Central memory CD8-positive, alpha-beta T cell (primary cell): ENCODE data around the gene APOBEC3H.

ENCODE experiments used
- ATAC-seq: fragments of 150-1000 bp; cut with Tn5 transposase; replicated peaks from 2 replicates; pipeline ENCODE4 v1.10.0; 2022; ENCODE audit warnings: mild to moderate bottlenecking, moderate FRiP score, moderate number of reproducible peaks; ENCODE audit not compliant: poor library complexity, severe bottlenecking; ENCODE audit errors: extremely low read depth
- DNase-seq, 2 donors: peaks; one replicate each; pipeline ENCODE4 v3.0.0; 2021; ENCODE audit warnings: low spot score in 2 of 2
- H3K27ac Mint-ChIP-seq: one replicate; pipeline ENCODE4 v1.8.0; 2022; ENCODE audit warnings: low read depth, mild to moderate bottlenecking, moderate library complexity, mixed read lengths
- H3K27me3 Mint-ChIP-seq: one replicate; pipeline ENCODE4 v1.8.0; 2022; ENCODE audit warnings: mixed read lengths
- H3K36me3 Mint-ChIP-seq: one replicate; pipeline ENCODE4 v1.8.0; 2022; ENCODE audit warnings: mild to moderate bottlenecking, moderate library complexity, mixed read lengths; ENCODE audit not compliant: insufficient read depth
- H3K4me1 Mint-ChIP-seq: one replicate; pipeline ENCODE4 v1.8.0; 2022; ENCODE audit warnings: mixed read lengths
- H3K4me3 Mint-ChIP-seq: one replicate; pipeline ENCODE4 v1.8.0; 2022; ENCODE audit warnings: mild to moderate bottlenecking, moderate library complexity, mixed read lengths
- H3K9me3 Mint-ChIP-seq: one replicate; pipeline ENCODE4 v1.8.0; 2022; ENCODE audit warnings: mixed read lengths

APOBEC3H gene

GRCh38 chr22:39135092-39135896 is 38.2 kb downstream of the APOBEC3H start:
- ATAC-seq (peak; percentile 43), DNase-seq (no peak)
- Mint-ChIP-seq H3K27me3 (no peaks in the 10 kb centered on the region), H3K4me3 (no peak overlapping the region), H3K4me1 (peaks cover 5% of the 10 kb centered on the region), H3K9me3 (no peaks in the 10 kb centered on the region), H3K27ac (no peak overlapping the region), H3K36me3 (peaks cover 16% of the 10 kb centered on the region)

GRCh38 chr22:39136317-39136716 is 39.3 kb downstream of the APOBEC3H start:
- peaks cover 12% of the 10 kb centered on the region for H3K36me3 Mint-ChIP-seq
- H3K4me3 Mint-ChIP-seq: no peak overlapping the region
- no peak for DNase-seq
- H3K9me3 Mint-ChIP-seq: no peaks in the 10 kb centered on the region
- ATAC-seq: no peak
- H3K4me1 Mint-ChIP-seq: peaks cover 5% of the 10 kb centered on the region
- no peak overlapping the region for H3K27ac Mint-ChIP-seq
- H3K27me3 Mint-ChIP-seq: no peaks in the 10 kb centered on the region

DNA sequence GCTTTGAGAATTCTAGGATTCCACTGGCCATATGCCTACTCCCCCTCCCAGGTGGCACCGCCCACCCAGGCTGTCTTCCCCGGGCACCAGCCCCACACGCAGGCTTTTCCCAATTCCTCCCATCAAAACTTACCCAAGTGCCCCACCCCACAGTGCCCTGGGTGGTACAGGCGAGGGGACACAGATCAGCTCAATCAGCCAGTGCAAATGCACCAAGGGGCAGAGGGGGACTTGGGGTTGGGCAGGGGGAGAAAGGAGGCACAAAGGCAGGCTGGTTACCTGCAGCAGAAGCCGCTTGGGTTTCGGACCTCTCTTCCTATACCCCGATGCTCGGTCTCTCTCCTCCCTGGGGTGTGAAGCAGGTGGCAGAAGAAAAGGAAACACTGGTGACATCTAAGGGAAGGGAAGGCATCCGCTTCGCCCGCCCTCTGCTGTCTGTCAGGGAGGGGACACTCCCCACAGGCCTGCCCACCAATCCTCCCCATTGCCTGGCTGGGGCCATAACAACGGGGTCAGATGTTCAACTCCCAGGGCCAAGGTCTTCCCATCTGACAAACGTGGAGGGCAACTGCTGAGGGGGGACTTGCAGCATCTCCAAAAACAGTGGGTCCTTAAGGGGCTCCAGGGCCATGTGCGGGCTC is 41.4 kb downstream of the APOBEC3H start:
- Mint-ChIP-seq H3K36me3 (peaks cover 8% of the 10 kb centered on the region), H3K4me1 (peaks cover under 1% of the 10 kb centered on the region), H3K27ac (no peak overlapping the region), H3K4me3 (no peak overlapping the region), H3K9me3 (no peaks in the 10 kb centered on the region), H3K27me3 (no peaks in the 10 kb centered on the region)
- DNase-seq (no peak), ATAC-seq (no peak)

DNA sequence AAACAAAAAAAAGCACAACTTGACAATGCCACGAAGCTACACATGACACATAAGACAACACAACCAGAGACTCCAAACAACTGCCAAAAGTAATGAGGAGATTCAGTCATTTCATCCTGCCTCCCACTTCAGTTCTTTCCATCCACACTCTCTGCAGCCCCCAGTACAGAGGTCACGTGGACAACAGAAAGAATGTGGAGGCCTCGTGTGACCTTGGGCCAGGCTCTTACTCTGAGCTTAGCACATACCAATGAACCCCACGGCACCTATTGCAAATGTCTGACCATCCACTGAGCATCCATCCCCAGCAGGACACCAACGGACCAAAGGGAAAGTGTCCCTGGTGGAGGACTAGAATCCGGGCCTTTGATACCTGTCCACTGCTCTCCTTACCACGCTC is 42.9 kb downstream of the APOBEC3H start:
- peaks cover 14% of the 10 kb centered on the region for H3K36me3 Mint-ChIP-seq
- H3K9me3 Mint-ChIP-seq: no peaks in the 10 kb centered on the region
- peaks cover 13% of the 10 kb centered on the region for H3K4me1 Mint-ChIP-seq
- H3K4me3 Mint-ChIP-seq: no peak overlapping the region
- H3K27ac Mint-ChIP-seq: no peak overlapping the region
- ATAC-seq (no peak), DNase-seq (no peak)
- no peaks in the 10 kb centered on the region for H3K27me3 Mint-ChIP-seq

GRCh38 chr22:39142088-39142680 is 45.1 kb downstream of the APOBEC3H start:
- no peak for ATAC-seq
- Mint-ChIP-seq H3K27me3 (no peaks in the 10 kb centered on the region), H3K4me1 (peaks cover 24% of the 10 kb centered on the region), H3K36me3 (peaks cover 15% of the 10 kb centered on the region), H3K27ac (no peak overlapping the region), H3K9me3 (no peaks in the 10 kb centered on the region), H3K4me3 (no peak overlapping the region)
- DNase-seq: no peak

GRCh38 chr22:39144101-39144767 is 47.2 kb downstream of the APOBEC3H start:
- H3K4me3 Mint-ChIP-seq: peak overlapping the region; percentile 91
- no peaks in the 10 kb centered on the region for H3K9me3 Mint-ChIP-seq
- peak overlapping the region; percentile 94 for H3K27ac Mint-ChIP-seq
- peaks cover 33% of the 10 kb centered on the region for H3K4me1 Mint-ChIP-seq
- H3K36me3 Mint-ChIP-seq: peaks cover 15% of the 10 kb centered on the region
- DNase-seq (peak; percentile 27 to 49), ATAC-seq (peak; percentile 50)
- no peaks in the 10 kb centered on the region for H3K27me3 Mint-ChIP-seq

DNA sequence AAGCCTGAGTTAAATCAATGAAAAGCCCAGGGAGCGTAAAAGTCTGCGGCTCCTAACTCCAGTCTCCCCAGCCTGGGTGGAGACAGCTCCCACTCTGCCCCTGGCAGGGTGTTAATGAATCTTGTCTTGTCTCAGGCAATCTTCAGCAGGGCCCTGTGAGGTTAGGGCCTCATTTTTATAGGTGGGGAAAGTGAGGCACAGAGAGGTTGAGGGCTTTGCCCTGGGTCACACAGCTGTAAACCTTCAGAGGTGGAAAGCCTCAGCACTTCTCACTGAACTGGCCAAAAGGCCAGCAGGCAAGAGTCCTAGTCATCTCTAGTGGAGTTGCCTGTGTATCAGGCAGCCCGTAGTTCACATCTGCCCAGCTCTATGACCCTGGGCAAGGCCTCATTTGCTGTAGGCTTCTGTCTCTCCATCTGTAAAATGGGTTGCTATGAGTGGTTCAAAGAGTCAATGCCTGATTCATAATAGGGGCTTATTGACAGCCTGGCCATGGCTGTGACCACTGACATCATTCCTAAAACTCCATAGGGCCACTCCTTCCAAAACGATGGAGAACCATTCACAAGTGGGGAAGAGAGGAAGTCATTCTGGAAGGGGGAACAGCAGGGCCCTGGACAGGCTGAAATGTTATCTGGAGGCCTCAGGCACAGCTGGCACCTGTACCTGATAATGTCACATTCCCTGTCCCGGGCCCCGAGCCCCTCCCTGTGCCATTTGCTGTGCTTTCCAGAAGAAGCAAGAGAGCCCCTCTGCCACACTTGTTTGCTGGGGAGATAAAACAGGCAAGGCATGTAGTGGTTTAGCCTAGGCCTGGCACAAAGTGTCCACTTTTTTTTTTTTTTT is 49.4 kb downstream of the APOBEC3H start:
- H3K4me3 Mint-ChIP-seq: peak overlapping the region; percentile 91
- H3K4me1 Mint-ChIP-seq: peaks cover 55% of the 10 kb centered on the region
- ATAC-seq (no peak), DNase-seq (no peak)
- no peaks in the 10 kb centered on the region for H3K27me3 Mint-ChIP-seq
- H3K36me3 Mint-ChIP-seq: peaks cover 15% of the 10 kb centered on the region
- no peaks in the 10 kb centered on the region for H3K9me3 Mint-ChIP-seq
- peak overlapping the region; percentile 95 for H3K27ac Mint-ChIP-seq

DNA sequence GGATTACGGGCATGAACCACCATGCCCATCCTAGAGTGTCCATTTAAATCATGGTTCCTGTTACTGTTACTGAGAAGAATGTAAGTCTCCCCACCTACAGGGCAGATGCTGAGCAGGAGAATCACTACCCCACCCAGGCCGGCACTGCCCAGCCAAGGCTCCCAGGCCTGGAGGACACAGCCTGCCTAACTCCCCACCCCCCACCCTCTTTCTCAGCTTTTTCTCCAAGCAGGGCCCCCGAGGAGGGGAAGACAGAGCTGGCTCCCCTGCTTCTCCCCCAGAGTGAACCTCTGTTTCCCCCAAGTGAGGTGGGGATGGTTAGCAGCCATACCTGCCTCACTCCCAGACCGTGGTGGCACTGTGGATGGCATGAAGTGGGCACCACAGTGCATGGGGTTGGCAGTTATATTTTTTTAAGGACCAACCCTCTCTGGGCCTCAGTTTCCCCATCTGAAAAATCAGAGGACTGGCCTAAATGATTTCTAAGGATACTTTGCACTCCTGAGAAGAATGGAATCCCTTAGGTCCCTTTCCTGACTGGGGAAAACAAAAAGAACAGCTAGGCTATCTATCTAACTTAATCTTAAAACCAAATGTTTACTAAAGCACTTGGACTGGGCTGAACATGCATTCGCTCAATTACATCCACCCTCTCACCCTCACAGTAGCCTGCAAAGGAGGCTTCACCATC is 50.4 kb downstream of the APOBEC3H start:
- DNase-seq: no peak
- ATAC-seq: no peak
- no peak overlapping the region for H3K4me3 Mint-ChIP-seq
- H3K27me3 Mint-ChIP-seq: no peaks in the 10 kb centered on the region
- H3K9me3 Mint-ChIP-seq: no peaks in the 10 kb centered on the region
- H3K36me3 Mint-ChIP-seq: peaks cover 14% of the 10 kb centered on the region
- H3K27ac Mint-ChIP-seq: peak overlapping the region; percentile 83
- peaks cover 56% of the 10 kb centered on the region for H3K4me1 Mint-ChIP-seq

GRCh38 chr22:39148026-39148726 is 51.1 kb downstream of the APOBEC3H start:
- peaks cover 57% of the 10 kb centered on the region for H3K4me1 Mint-ChIP-seq

DNA sequence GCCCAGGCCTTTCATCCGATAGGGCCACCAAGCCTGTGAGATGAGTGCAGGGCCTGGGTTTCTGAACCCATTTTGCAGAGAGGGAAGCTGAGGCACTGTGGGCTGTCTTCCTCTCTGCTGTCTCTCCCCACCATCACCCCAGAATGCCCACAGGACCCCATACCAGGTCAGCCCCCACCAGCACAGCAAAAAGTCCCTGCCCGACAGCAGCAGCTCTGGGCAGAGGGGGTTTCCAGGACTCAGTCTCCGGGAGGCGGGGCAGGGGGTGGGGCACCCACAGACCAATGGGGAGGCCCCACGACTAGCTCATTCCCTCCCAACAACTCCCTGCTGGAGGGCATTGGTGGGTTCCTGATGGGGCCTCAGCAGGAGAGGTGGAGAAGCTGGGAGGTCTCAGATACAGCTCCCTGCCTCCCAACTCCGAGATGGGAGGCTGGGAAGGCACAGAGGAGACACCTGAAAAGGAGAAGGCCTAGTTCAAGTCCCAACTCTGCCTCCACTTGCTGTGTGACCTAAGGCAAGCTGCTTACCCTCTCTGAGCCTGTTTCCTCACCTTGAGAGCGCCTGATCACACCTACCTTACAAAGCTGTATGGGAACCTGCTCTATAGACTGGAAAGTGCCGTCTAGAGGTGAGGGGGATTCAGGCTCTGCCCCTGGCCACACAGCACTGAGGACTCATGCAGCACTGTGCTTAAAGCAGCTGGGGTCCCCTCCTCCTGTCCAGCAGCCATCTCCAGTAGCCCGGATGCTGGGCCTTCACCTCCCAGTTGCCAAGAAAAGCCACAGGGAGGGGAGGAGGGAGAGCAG is 51.9 kb downstream of the APOBEC3H start:
- H3K27me3 Mint-ChIP-seq: peaks cover 8% of the 10 kb centered on the region
- peak overlapping the region; percentile 95 for H3K4me3 Mint-ChIP-seq
- H3K36me3 Mint-ChIP-seq: peaks cover 13% of the 10 kb centered on the region
- H3K9me3 Mint-ChIP-seq: no peaks in the 10 kb centered on the region
- peaks cover 60% of the 10 kb centered on the region for H3K4me1 Mint-ChIP-seq
- DNase-seq (peak in 1 of 2 donors; percentile 62), ATAC-seq (peak; percentile 15)
- H3K27ac Mint-ChIP-seq: peak overlapping the region; percentile 83

More at GRCh38 chr22:39148026-39148726, 51.1 kb downstream of the APOBEC3H start:
- H3K36me3 Mint-ChIP-seq: peaks cover 13% of the 10 kb centered on the region
- peaks cover under 1% of the 10 kb centered on the region for H3K27me3 Mint-ChIP-seq
- ATAC-seq (no peak), DNase-seq (no peak)
- no peaks in the 10 kb centered on the region for H3K9me3 Mint-ChIP-seq
- peak overlapping the region; percentile 95 for H3K4me3 Mint-ChIP-seq
- peak overlapping the region; percentile 83 for H3K27ac Mint-ChIP-seq
